Dendritic cell treated with granulocyte-macrophage colony-stimulating factor and Interleukin-4, amounts not matched to agents 40 ng/mL and 50 ng/mL, for 4 days (primary cell): ENCODE data around the gene POLG.

Experiments used
- H3K27ac Mint-ChIP-seq: one replicate; pipeline ENCODE4 v1.8.0; 2022; ENCODE audit warnings: mild to moderate bottlenecking, mixed read lengths
- H3K27me3 Mint-ChIP-seq: one replicate; pipeline ENCODE4 v1.8.0; 2022; ENCODE audit warnings: mild to moderate bottlenecking, mixed read lengths
- H3K36me3 Mint-ChIP-seq: one replicate; pipeline ENCODE4 v1.8.0; 2022; ENCODE audit warnings: low read depth, mixed read lengths
- H3K4me1 Mint-ChIP-seq: one replicate; pipeline ENCODE4 v1.8.0; 2022; ENCODE audit warnings: low read depth, mixed read lengths
- H3K4me3 Mint-ChIP-seq: one replicate; pipeline ENCODE4 v1.8.0; 2022; ENCODE audit warnings: mild to moderate bottlenecking, moderate library complexity, mixed read lengths
- H3K9me3 Mint-ChIP-seq: one replicate; pipeline ENCODE4 v1.8.0; 2022; ENCODE audit warnings: mixed read lengths
- intact Hi-C: fragments of 100-400 bp; cut with micrococcal nuclease; formaldehyde crosslinking; loops from one replicate; pipeline ENCODE4 v1.15.0; 2022

POLG gene

DNA sequence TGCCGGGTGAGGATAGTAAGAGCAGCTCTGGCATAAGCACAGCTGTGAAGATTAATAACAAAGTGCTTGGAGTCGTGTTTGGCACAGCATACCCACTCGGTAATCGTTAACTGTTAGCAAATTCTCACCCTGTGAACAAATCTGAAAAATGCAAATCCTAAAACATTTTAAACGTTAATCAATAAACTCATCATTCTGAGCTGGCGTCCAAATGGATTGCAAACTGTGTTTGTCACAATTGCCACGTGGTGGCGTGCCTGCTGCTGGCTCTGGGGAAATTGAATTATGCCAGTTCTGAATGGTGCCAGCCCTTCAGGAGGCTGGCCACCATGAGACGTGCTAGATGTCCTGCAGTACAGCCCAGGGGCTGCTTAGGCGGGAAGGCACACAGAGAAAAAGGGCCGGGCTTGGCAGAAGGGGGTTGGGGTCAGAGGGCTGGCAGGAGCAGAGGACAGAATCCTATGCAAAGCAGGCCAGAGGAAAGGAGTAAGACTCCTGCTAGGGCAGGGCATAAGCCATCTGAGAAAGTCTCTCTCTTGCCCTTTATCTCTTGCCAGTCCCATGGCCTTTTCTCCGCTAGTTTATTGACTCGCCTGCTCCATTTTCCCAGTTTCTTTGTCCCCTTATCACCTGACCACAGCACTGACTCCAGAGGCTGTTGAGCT lies 22.1 kb upstream of the POLG start:
- Mint-ChIP-seq H3K36me3 (no peaks in the 10 kb centered on the region), H3K9me3 (no peaks in the 10 kb centered on the region), H3K4me1 (peaks cover 28% of the 10 kb centered on the region), H3K27me3 (peaks cover 86% of the 10 kb centered on the region), H3K4me3 (no peak overlapping the region), H3K27ac (no peak overlapping the region)
- intact Hi-C loops, result loop anchor here (5.0 to 10.0 kb wide), 2 partner anchors 149 to 198 kb away; no protein-coding TSS in a partner anchor

- no peak overlapping the region for H3K27ac Mint-ChIP-seq
- peaks cover 71% of the 10 kb centered on the region for H3K27me3 Mint-ChIP-seq
- H3K4me1 Mint-ChIP-seq, result peaks cover 7% of the 10 kb centered on the region
- H3K4me3 Mint-ChIP-seq, result no peak overlapping the region
- no peaks in the 10 kb centered on the region for H3K36me3 Mint-ChIP-seq
- no peaks in the 10 kb centered on the region for H3K9me3 Mint-ChIP-seq
- intact Hi-C loops, result loop anchor here (10.0 kb wide), 1 partner anchor 201 kb away; no protein-coding TSS in a partner anchor
These were observed 19.4 kb upstream of the POLG start for GRCh38 chr15:89353991-89354390.

DNA sequence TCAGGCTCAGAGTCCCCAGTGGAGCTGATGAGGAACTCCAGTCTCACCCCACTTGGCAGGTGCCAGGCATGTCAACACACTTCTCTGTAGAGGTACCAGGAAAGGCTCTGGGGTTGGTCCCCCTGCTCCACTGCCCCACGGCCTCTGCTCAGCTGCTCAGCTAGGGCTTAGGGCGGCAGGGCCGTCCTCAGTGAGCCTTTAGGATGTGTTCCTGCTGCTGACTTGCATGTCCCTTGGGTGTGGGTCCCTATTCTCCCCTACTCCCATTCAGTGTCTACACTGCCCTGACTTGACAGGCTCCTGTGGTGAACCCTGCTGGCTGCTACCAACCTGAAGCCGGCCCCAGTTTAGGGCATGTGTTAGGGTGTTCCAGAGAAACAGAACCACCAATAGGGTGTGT lies 17.9 kb upstream of the POLG start:
- Mint-ChIP-seq H3K36me3 (no peaks in the 10 kb centered on the region), H3K4me3 (no peak overlapping the region), H3K27me3 (peaks cover 56% of the 10 kb centered on the region), H3K27ac (no peak overlapping the region), H3K9me3 (no peaks in the 10 kb centered on the region), H3K4me1 (no peaks in the 10 kb centered on the region)
- intact Hi-C loops, result loop anchor here (10.0 kb wide), 1 partner anchor 202 kb away; no protein-coding TSS in a partner anchor

DNA sequence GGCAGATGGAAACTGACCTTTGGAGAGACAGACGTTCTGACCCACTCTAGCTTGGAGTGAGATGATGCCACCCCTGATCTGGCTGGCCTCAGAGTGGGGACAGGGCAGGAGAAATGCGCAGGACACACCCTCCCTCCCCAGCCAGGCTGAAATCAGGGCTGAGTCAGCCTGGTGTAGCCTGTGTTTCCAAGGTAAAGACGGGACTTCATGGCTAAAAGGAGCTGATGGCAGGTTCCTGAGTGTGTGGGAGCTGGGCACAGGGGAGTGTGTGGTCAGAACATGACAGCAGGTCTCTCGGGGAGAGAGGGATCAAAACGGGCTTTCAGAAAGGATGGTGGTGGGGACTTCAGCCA lies 14.6 kb upstream of the POLG start:
- Mint-ChIP-seq H3K27me3 (peaks cover 50% of the 10 kb centered on the region), H3K9me3 (no peaks in the 10 kb centered on the region), H3K36me3 (no peaks in the 10 kb centered on the region), H3K4me3 (no peak overlapping the region), H3K4me1 (no peaks in the 10 kb centered on the region), H3K27ac (no peak overlapping the region)
- intact Hi-C loops, result no loop called here

GRCh38 chr15:89346516-89347231 lies 12.1 kb upstream of the POLG start:
- Mint-ChIP-seq H3K27ac (no peak overlapping the region), H3K9me3 (no peaks in the 10 kb centered on the region), H3K27me3 (peaks cover 46% of the 10 kb centered on the region), H3K4me3 (no peak overlapping the region), H3K36me3 (no peaks in the 10 kb centered on the region), H3K4me1 (no peaks in the 10 kb centered on the region)
- intact Hi-C loops, result no loop called here

- Mint-ChIP-seq H3K4me1 (no peaks in the 10 kb centered on the region), H3K36me3 (no peaks in the 10 kb centered on the region), H3K27ac (no peak overlapping the region), H3K9me3 (no peaks in the 10 kb centered on the region), H3K27me3 (peaks cover 49% of the 10 kb centered on the region), H3K4me3 (no peak overlapping the region)
- intact Hi-C loops, result no loop called here
These were observed 10.6 kb upstream of the POLG start for GRCh38 chr15:89345248-89345647.

- no peak overlapping the region for H3K4me3 Mint-ChIP-seq
- intact Hi-C loops, result no loop called here
- no peaks in the 10 kb centered on the region for H3K4me1 Mint-ChIP-seq
- H3K36me3 Mint-ChIP-seq, result no peaks in the 10 kb centered on the region
- H3K9me3 Mint-ChIP-seq, result no peaks in the 10 kb centered on the region
- H3K27ac Mint-ChIP-seq, result no peak overlapping the region
- H3K27me3 Mint-ChIP-seq, result peaks cover 50% of the 10 kb centered on the region
These were observed 8.2 kb upstream of the POLG start for GRCh38 chr15:89342840-89343239.

GRCh38 chr15:89341316-89342005 lies 6.8 kb upstream of the POLG start:
- Mint-ChIP-seq H3K27ac (no peak overlapping the region), H3K4me1 (peaks cover 11% of the 10 kb centered on the region), H3K27me3 (peaks cover 51% of the 10 kb centered on the region), H3K9me3 (no peaks in the 10 kb centered on the region), H3K36me3 (no peaks in the 10 kb centered on the region), H3K4me3 (no peak overlapping the region)
- intact Hi-C loops, result no loop called here

- no peak overlapping the region for H3K4me3 Mint-ChIP-seq
- intact Hi-C loops, result no loop called here
- no peaks in the 10 kb centered on the region for H3K9me3 Mint-ChIP-seq
- H3K36me3 Mint-ChIP-seq, result no peaks in the 10 kb centered on the region
- H3K4me1 Mint-ChIP-seq, result peaks cover 16% of the 10 kb centered on the region
- no peak overlapping the region for H3K27ac Mint-ChIP-seq
- H3K27me3 Mint-ChIP-seq, result peaks cover 45% of the 10 kb centered on the region
These were observed 5.9 kb upstream of the POLG start for GRCh38 chr15:89340573-89340972.

- Mint-ChIP-seq H3K27ac (no peak overlapping the region), H3K9me3 (no peaks in the 10 kb centered on the region), H3K27me3 (peaks cover 30% of the 10 kb centered on the region), H3K4me1 (peaks cover 23% of the 10 kb centered on the region), H3K4me3 (no peak overlapping the region), H3K36me3 (peaks cover 6% of the 10 kb centered on the region)
- intact Hi-C loops, result no loop called here
These were observed 3.4 kb upstream of the POLG start for GRCh38 chr15:89338036-89338435.

DNA sequence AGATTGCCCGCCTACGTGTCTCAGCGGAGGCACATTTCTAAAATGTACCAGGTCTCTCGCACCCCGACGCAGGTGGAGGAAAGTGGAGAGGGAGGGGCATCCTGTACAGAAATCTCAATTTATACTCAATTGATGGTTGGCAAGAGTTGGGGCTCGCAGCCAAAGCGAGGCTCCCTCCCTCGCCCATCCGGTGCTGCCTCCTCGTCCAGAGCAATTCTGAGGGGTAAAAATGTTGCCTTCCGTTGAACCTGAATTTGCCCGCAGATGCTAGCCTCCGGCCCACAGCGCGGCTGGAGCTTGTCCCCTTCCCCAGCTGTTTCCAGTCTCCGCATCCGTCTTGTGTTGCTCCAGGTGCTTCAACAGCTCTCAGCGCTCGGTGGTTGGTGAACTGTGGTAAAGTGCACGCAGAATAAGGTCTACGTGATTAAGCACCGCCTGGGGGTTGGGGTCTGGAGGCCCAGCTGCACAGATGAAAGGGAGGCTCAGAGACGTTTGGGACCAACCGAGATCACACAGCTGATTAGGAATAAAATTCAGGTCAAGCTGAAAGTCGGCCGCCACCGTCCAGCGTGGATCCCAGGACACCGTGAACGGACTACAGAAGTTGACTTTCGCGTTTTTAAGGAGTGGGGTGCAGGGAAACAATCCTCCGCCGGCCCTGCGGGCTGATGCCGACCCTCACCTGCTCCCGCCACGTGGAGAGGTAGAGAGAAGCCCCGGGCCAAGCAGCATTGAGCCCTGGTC lies 846 bp upstream of the POLG start:
- Mint-ChIP-seq H3K4me3 (peak overlapping the region; percentile 79), H3K27ac (peak overlapping the region; percentile 90), H3K36me3 (peaks cover 32% of the 10 kb centered on the region), H3K9me3 (no peaks in the 10 kb centered on the region), H3K27me3 (peaks cover 15% of the 10 kb centered on the region), H3K4me1 (peaks cover 49% of the 10 kb centered on the region)
- intact Hi-C loops, result no loop called here

GRCh38 chr15:89333959-89334509 lies 590 bp downstream of the POLG start:
- H3K4me1 Mint-ChIP-seq, result peaks cover 60% of the 10 kb centered on the region

DNA sequence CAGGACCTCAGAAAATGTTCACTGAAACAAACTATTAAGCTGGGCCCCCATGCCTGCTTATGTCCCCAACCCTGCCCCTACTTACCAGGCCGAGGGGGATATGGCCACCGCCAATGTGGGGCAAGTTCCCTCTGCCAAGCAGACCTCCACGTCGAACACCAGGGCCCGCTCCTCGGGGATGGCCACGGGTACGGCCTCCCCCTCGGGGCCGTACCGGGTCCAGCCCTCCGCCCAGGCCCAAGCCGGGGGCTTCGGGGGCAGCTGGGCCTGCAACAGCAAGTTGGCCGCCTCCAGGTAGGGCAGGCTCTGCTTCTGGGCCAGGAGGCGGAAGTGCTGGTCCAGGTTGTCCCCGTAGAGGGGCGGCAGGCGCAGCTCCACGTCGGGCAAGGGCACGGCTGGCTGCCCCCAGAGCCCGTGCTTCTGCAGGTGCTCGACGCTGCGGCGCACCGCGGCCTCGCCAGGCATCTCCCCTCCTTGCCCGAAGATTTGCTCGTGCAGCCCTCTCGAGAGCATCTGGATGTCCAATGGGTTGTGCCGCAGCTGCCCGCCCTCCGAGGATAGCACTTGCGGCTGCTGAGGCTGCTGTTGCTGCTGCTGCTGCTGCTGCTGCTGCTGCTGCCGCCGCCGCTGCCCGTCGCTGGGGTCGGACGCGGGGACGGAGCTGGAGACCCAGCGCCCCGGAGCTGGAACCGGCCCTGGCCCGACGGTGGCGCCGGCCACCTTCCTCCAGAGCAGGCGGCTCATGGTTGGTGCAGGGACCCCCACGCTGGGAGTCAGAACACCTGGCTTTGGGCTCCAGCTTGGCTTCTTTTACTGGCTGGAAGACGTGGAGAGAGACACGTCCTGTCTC lies 1.4 kb downstream of the POLG start:
- Mint-ChIP-seq H3K4me1 (peaks cover 66% of the 10 kb centered on the region), H3K4me3 (peak overlapping the region; percentile 79), H3K36me3 (peaks cover 54% of the 10 kb centered on the region), H3K9me3 (no peaks in the 10 kb centered on the region), H3K27ac (peak overlapping the region; percentile 90), H3K27me3 (peaks cover 9% of the 10 kb centered on the region)
- intact Hi-C loops, result no loop called here

More at GRCh38 chr15:89333959-89334509, 590 bp downstream of the POLG start:
- Mint-ChIP-seq H3K27me3 (peaks cover 11% of the 10 kb centered on the region), H3K9me3 (no peaks in the 10 kb centered on the region), H3K36me3 (peaks cover 46% of the 10 kb centered on the region), H3K27ac (peak overlapping the region; percentile 90), H3K4me3 (peak overlapping the region; percentile 79)
- intact Hi-C loops, result no loop called here
